ENCODE measurements around the gene CHRD.
A peak's percentile ranks its signal among the peaks of the same experiment; 100 is the strongest.

Gene CHRD

DNA sequence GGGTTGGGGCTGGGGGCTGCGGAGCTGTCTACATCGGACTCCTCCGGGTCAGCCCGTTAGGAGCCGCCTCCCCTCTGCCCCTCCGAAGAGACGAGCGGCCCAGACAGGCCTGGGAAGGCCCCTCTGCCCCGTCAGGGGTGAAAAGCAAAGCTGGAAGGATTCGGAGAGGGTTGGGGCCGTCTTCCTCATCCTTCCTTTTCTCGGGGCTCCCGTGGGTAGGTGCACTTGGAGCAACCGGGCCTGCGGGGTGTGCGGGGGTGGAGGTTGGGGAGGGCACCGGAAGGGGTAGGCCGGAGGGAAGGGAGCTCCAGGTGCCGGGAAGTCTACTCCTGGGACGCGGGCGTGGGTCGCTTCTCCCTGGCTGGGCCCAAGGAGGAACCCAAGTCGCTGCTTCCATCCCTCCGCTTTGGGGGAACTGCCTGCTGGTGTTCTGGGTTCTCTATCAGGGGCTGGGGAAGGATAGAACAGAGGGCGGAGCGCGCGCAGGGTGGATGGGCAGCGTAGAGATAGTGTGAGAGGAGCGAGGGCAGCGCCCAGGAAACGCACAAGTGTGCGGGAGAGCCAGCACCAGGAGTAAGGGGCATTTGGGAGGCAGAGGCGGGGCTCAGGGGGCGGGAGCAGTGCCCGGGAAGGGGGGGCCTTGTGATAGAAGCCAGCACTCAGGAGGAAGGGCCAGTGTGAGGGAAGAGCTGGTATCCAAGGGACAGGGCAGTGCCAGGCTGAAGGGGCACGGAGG, 17.8 kb upstream of the CHRD start:
- DNase-seq, result peak; percentile 39

DNA sequence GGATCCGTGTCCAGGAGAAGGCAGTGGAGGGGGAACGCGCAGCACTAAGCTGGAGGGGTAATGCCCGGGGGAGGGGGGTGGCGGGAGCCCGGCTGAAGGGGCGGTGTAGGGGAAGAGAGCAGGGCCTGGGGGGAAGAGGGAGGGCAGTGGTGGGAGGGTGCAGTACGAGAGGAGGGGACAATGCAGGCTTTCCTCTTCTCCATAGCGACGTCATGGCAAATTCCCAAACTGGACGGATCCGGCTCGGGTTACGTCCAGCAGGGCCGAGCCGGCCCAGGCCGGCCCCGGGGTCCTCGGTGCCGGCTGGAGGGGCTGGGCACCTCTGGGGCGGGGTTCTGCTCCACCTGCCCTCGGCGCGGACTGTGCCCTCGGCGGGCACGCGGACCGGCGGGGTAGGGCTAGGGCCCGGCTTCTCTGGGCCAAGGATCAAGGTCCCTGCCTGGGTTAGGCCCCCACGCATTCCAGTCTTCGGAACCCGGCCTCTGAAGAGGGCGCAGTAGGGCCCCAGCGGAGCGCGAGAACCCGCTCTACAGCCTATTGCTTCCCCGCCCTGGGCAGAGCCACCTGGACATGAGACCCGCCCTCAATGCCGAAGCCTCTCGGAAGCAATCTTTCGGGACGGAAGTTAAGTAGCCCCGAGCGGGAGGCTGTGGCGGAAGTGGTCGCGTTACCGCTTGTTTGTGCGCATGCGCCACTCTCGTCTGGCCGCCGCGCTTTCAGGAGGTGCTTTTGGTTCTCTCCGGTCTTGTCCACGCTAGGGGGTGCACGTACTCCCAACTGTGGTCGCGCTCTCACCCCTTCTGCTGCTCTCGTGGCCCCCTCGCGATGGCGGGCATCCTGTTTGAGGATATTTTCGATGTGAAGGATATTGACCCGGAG, 16.9 kb upstream of the CHRD start:
- DNase-seq, result peak; percentile 95

DNA sequence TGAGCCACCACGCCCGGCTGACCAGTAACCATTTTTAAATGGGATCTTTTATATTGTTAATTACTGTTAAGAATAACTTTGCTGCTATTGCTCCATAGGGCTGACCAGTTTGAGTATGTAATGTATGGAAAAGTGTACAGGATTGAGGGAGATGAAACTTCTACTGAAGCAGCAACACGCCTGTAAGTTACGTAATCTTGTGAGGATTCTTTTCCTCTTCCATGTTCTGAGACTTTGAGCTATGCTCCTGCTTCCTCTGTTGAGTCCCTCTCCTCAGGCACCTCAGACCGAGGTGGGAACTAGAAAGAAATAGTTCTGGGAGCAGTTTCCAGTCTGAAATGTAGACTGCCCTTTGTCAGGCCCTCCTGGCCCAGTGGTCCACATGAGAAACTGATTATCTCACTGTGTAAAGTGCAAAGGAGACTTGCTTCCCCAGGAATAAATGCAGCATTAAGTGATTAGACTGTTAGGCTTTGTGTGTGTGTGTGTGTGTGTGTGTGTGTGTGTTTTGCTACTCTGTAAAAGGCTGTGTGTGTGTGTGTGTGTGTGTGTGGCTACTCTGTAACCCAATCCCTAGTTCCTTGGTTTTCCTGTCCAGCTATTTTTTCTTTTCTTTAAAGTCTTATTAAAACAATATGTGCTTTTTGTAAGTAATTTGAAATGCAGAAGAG, 13.1 kb upstream of the CHRD start:
- DNase-seq, result no peak

DNA sequence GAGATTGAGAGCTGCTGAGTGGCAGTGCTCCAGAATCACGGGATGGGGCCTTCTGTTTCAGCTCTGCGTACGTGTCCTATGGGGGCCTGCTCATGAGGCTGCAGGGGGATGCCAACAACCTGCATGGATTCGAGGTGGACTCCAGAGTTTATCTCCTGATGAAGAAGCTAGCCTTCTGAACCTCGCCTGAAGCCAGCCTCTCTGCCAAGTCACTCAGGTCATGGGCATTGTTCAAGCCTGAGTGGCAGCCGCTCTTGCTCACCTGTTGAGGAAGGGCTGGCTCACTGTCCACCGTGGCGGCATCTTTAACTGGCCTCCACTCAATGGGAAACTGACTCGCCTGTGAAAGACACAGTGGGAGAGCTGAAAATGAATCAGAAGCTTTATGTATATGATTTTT, 11.7 kb upstream of the CHRD start:
- no peak for DNase-seq

DNA sequence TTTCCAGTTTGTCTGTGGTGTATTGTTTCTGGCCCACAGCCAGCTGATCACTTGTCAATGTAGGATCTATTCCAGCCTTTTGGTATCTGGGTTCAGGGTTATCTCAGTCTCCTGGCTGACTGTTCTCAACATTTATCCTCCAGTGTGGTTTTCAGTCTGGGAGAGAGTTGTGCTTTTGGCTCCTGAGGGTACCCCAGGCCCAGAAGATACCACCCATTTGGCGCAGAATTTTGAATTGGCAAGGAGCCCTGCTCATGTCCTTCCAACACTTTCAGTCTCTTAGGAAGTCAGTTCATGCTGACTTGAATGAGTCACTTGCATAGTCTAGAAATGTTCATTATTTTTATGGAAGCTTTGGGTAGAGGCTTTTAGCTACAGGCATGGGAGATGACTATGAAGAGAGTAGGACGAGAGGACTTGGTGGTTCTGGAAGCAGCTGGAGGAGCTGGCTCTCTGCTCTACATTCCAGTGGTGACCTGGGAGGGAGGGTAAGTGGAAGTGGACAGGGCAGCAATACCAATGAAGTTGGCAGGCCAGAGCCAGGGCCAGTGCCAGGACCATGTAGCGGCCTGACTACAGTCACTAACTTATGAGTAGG, 11.2 kb upstream of the CHRD start:
- DNase-seq, result no peak

DNA sequence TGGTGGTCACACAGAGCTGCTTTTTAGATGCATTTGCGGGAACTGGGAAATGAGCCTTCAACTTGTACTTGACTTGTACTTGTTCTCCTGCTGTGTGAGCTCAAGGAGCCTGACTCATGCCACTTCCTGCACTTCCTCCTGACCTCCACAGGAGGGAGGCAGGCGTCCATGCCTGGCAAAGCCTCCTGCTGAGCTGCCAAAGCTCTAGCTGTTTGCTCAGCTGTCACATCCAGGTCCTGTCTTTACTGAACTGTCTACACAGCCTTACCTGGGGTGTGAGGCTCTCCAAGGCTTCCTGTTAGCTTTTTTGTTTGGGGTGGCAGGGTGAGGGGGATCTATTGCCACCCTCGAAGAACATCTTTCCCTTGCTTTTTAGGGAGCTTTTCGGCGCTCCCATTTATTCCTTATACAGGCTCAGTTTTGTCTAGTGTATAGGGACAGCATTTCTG, 8.3 kb upstream of the CHRD start:
- DNase-seq, result peak; percentile 66

DNA sequence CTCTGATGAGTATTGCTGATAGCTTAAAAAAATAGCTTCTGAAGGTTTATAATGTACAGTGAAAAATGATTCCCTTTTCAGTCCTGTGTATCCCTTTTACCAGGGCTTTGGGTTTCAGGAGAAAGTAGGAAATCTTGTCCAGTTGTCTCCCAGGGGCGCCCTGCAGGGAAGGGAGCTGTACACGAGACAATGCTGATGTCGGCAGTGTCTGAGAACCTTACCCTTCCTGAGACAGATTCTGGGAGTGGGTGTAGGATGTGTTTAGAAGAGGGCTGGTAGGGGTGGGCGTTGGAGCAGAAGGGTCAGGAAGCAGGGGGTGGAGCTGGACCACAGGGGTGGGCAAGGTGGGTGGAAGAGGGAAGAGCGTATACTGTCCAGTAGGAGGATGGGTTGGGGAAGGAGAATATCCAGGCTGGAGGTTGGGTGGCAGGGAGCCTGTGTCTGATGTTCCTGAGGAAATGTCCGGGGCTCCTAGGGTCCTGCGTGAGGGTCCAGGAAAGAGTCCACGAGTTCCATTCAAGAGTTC, 7.5 kb upstream of the CHRD start:
- DNase-seq, result no peak

DNA sequence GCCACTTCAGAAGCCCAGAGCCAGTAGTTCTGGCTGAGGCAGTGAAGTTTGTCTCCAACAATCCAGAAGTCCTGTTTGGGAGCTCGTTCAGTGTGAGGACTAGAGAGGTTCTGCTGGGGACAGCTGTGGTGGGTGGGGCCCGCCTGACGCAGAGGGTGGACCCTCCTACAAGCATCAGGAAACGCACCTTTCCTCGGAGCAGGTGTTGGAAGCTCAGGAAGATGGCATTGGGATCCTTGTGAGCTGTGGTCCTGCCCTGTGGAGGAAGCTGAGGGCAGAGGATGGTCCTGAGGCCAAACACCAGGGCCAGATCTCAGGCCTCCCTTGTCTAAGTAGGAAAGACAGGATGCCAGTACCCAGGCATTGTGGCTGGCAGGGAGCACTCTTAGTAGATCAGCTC, 6.9 kb upstream of the CHRD start:
- DNase-seq, result no peak

DNA sequence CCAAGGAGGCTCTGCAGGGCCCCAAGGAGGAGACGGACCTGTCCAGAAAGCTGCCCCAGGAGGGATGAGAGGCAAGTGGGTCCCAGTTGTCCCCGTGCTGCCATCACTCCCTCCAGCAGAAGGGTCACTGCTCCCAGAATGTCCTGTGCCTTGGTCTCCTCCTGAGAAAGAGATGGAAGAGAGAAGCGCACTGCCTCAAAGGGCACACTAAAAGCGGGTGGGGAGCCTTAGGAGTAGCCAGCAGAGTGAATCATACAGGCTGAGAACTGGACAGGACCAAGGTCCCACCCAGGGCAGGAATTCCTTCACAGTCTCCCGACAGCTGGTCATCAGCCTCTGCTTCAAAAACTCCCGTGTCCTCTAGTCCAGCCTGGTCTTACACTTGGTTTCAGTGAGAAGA, 6.4 kb upstream of the CHRD start:
- no peak for DNase-seq

DNA sequence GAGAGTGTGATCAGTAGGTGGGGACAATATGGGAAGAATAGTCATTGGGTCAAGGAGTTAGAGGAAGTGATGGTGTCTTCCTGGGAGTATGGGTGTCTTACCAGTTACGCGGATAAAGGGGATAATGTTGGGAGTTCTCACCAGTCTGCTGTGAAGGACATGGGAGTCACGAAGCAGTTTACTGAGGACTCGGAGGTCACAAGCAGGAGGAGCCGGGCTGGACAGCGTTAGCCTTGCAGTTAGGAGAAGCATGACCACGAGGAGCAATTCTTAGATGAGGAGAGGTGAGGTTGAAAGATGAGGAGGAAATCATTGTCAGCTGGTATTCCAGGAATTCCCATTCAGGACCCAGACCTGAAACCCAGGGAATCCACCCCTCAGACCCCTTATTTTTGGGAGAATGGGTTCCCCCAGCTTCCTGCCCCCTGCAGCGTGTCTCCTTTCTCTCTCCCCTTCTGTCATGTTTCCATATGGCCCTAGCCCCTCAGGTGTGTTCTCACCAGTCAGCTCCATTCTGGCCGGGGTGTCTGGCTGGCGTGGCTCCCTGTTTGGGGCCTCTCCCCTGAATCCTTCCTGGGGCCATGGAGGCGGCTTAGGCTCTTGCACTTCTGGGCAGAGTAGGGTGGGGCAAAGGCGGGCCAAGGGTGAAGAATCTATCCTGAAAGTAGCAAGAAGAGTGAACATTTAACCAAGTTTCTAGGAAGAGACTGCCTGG, 4.0 kb upstream of the CHRD start:
- no peak for DNase-seq

DNA sequence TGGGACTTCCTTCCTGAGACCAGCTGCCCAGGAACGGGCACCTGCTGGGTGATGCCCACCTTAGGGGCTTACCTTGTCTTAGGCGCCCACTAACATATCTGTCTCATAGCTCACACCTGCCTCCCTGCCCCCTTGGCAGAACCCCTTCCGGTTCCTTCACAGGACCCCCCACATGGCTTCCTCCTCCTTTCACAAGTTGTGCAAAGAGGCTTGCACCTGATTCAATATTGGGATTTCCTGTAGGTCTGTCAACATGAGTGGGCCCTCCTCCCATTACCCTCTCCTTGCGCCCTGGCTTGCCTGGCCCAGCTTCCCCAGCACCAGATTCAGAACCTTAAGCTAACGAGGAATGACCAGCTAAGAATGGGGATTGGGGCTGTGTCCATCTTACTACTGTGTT, 2.5 kb upstream of the CHRD start:
- DNase-seq, result no peak

DNA sequence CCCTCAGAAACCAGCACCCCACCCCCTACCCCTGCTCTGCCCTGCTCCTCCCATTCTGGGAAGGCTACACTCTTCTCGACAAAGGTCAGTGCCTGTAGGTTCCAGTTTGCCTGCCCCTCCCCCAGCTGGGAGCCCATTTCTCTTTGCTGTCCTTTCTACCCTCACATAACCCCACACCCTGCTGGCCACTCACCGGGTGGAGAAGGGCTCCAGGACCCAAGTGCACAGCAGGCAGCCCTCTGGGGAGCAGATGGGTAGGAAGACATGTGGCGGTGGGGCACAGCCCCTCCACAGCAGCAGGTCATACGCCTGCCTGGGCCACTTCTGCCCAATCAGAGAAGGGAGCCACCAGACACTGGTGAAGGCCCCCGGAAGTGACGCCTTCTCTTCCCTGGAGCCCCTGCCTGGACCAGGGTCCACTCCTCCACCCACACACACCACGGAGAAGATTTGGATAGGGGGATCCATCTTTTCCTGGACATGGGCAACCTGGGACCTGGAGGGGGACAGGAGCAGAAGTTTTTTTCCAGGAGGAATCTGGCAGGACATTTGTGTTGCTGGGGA, 1.9 kb upstream of the CHRD start, which contains the start of gene THPO:
TSS of gene THPO (minus strand) at position 326 of the 564 bp plus-strand sequence. CDS start 1,948 bp downstream, outside the sequence.
- DNase-seq, result no peak

DNA sequence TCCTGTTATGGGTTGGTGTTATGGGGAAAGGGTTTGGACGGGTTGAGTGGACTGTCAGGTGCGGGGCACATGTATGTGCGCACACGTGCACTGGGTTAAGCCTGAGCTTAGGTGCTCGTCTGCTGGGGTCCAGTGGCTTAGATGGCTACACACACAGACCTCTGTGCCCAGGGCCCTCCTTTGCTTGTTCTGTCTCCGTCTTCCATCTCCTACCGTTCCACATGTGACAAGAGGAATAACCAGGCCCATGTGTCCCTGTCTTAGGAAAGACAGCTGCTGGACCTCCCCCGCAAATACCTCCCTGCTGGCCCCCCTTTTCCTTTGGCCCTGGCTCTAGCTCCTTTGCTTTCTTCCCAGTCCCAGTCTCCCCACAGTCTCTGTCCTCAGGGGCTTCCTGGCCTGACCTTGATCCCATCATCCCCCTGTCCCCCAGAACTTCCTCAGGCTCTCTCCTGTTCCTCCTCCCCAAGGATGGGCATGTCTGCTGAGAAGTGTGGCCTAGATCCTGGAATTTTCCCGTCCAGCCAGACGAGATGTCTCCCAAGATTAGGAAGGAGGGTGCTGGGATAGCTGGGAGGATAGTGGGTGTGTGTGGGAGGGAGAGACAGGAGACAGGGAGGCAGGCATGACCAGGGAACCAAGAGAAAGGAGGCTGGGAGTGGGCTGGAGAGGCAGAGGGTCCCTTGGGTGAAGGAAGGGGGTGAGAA, 1.1 kb upstream of the CHRD start:
- no peak for DNase-seq

DNA sequence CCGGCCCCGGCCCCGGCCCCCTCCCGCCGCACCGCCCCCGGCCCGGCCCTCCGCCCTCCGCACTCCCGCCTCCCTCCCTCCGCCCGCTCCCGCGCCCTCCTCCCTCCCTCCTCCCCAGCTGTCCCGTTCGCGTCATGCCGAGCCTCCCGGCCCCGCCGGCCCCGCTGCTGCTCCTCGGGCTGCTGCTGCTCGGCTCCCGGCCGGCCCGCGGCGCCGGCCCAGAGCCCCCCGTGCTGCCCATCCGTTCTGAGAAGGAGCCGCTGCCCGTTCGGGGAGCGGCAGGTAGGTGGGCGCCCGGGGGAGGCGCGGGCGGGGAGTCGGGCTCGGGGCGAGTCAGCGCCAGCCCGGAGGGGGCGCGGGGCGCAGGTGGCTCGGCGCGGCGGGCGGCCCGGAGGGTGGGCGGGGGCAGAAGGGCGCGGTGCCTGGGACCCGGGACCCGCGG, 352 bp downstream of the CHRD start:
- peak; percentile 17 for DNase-seq

DNA sequence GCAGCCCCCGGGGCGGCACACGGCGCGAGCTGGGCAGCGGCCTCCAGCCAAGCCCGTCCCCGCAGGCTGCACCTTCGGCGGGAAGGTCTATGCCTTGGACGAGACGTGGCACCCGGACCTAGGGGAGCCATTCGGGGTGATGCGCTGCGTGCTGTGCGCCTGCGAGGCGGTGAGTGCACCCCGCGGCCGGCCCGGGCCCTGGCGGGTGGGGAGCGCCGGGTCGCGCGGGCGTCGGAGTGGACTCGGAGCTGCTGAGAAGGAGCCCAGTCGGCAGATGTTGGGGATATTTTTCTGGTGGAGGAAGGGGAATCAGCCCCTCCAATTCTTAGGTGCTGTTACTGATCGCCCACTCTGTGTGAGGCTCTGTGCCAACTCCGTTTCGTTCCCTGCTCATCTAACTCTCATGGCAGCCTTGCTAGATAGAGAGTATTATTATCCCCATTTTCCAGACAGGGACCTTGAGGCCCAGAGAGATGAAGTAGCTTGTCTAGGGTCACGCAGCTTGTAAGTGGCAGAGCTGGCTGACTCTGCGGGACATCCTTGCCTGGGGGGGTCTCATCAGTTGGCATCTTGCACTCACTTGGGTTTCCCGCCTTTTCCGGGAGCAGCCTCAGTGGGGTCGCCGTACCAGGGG, 890 bp downstream of the CHRD start:
- DNase-seq, result no peak

DNA sequence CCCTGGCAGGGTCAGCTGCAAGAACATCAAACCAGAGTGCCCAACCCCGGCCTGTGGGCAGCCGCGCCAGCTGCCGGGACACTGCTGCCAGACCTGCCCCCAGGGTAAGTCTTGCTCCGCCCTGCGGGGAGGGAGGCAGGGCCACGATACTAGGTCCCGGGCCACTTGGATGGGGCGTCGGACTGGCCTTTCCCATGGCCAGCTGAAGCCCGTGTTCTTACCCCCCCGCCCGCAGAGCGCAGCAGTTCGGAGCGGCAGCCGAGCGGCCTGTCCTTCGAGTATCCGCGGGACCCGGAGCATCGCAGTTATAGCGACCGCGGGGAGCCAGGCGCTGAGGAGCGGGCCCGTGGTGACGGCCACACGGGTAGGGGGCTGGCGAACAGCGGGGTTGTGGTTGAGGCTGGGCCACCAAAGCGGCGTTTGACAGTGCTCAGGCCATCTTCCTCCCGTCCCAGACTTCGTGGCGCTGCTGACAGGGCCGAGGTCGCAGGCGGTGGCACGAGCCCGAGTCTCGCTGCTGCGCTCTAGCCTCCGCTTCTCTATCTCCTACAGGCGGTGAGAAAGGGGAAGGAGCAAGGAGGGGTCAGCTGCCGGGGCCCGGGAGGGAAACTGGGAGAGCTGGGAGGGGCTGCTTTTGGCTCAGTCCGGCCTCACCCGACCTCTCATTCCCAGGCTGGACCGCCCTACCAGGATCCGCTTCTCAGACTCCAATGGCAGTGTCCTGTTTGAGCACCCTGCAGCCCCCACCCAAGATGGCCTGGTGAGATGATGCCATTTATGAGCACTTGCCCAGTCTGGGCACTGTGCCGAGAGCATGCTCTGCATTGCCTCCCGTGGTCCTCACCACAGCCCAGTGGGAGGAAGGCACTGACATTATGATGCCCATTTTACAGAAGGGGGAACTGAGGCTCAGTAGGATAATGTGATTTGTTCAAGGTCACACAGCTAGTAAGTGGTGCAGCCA, 1.7 kb downstream of the CHRD start:
- DNase-seq, result no peak

DNA sequence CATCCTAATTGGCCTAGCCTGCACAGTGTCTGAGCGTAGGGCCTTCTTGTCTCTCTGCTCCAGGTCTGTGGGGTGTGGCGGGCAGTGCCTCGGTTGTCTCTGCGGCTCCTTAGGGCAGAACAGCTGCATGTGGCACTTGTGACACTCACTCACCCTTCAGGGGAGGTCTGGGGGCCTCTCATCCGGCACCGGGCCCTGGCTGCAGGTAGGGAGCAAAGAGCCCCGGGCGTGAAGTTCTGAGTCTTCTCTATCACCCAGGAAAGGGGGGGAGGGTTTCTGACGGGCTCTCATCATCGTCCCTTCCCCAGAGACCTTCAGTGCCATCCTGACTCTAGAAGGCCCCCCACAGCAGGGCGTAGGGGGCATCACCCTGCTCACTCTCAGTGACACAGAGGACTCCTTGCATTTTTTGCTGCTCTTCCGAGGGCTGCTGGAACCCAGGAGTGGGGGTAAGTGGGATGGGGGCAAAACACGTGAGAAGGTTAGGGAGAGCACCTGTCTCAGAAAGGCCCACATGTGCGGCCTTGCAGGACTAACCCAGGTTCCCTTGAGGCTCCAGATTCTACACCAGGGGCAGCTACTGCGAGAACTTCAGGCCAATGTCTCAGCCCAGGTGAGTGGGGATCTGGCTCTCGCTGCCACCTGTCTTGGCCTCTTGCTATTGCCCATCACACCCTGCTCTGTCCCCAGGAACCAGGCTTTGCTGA, 2.6 kb downstream of the CHRD start:
- DNase-seq, result no peak

DNA sequence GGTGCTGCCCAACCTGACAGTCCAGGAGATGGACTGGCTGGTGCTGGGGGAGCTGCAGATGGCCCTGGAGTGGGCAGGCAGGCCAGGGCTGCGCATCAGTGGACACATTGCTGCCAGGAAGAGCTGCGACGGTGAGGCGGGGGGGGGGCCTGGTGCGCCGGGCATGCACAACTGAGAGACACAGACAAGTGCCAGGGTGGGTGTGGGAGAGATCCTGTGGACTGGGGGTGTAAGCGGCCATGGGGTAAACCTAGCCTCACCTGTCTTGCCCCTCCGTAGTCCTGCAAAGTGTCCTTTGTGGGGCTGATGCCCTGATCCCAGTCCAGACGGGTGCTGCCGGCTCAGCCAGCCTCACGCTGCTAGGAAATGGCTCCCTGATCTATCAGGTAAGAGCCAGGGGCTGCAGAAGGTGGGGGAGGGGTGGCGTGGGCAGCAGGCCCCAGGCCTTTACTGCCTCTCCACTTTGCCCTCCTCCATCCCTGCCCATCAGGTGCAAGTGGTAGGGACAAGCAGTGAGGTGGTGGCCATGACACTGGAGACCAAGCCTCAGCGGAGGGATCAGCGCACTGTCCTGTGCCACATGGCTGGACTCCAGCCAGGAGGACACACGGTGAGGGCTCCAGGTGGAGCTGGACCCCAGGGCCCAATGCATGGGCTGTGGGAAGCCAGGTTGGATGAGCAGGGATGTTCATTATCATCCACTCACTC, 3.3 kb downstream of the CHRD start:
- DNase-seq, result no peak
